GM12892 (cell line): ENCODE results near the gene LYPD8.

Source experiments
- POLR2A ChIP-seq: IDR thresholded peaks from 2 replicates; pipeline ENCODE4 v1.6.1; 2011; ENCODE audit warnings: low read depth, low read length, control low read depth
- POLR2AphosphoS5 ChIP-seq: IDR thresholded peaks from 2 replicates; pipeline ENCODE4 v1.6.1; 2011; ENCODE audit warnings: low read depth, low read length, control low read depth

DNA sequence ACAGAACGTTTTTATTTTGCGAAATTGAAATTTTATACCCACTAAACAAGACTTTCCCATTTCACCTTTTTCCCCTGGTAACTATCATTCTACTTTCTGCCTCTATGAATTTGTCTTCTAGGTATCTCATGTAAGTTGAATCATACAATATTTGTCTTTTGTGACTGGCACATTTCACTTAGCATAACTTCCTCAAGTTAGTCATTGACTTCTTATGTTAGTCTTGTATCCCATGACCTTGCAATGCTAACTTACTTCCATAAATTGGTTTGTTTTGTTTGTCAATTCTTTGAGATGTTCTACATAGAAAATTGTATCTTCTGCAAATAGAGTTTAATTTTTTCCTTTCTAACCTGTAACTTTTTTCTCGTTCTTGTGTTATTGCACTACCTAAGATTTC lies 43.2 kb upstream of the LYPD8 start:
- TF ChIP-seq POLR2AphosphoS5 (no peak), POLR2A (no peak)
